HG02763 (cell line): Measurements from ENCODE around the gene NUP62.
"Not testable (repeated sequence)": the region's sequence is repeated elsewhere in the genome, so short reads cannot be mapped to it uniquely, and the experiment has no call there.

Experiments used
- ATAC-seq: cut with Tn5 transposase; IDR thresholded peaks from one replicate; pipeline ENCODE4 v1.9.1; 2021; ENCODE audit warnings: mild to moderate bottlenecking, moderate library complexity; ENCODE audit not compliant: unreplicated experiment

Gene NUP62

GRCh38 chr19:49927526-49928264 lies 1.6 kb downstream of the NUP62 start:
- ATAC-seq = no peak

DNA sequence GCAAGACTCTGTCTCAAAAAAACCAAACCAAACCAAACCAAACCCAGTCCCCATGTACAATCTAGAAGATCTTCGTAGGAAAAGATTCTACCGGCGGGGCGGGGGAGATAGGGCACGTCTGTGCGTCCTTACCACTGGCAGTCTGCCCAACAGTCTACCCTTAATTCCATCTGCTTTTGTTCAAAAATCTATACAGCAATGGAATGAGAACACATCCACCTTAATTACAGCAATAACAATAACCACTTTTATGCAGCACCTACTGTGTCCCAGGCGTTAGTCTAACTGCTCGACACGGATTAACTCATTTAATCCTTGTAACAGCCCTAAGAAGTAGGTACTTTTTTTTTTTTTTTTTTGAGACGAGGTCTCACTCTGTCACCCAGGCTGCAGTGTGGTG lies 2.8 kb downstream of the NUP62 start:
- no peak for ATAC-seq

GRCh38 chr19:49925486-49925885 lies 3.8 kb downstream of the NUP62 start:
- ATAC-seq = no peak

GRCh38 chr19:49924881-49925210 lies 4.5 kb downstream of the NUP62 start:
- not testable (repeated sequence) for ATAC-seq

DNA sequence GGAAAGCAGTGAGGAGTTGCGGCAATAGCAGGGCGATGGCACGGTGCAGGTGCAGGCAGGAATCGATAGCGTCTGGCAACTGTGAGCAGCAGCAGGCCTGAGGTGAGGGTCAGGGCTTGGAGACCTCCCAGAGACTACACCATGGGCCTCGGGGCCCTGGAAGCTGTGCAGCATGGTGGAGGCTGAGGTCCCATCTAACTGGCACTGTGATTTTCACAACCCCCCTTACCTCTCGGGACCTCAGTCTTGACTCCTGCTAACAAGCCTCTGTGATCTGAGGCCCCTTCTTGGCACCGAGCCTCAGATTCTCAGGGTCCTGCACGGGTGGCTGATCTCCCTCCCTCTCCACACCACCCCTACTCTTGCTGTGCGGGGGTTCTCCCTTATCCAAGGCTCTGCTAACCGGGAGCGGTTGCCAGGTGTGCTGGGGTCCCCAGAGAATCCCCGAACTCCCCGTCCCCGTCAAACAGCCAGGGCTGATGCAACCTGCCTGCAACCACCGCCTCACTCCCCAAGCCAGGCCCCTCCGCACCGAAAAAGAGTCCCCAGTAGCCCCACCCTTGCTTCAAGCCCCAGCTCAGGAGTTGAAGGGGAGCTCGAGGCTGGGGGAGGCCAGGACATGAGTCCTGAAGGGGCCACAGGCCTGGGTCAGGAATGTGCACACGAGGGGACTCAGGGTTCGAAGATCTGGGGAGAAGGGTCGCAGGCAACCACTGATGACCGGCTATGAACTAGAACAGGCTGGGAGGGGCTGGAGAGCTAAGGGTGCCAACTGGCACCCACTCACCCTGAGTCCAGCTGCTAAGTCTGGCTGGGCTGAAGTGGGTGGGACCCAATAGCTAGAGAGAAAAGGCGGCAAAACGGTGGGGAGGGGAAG lies 5.1 kb downstream of the NUP62 start:
- no peak for ATAC-seq

DNA sequence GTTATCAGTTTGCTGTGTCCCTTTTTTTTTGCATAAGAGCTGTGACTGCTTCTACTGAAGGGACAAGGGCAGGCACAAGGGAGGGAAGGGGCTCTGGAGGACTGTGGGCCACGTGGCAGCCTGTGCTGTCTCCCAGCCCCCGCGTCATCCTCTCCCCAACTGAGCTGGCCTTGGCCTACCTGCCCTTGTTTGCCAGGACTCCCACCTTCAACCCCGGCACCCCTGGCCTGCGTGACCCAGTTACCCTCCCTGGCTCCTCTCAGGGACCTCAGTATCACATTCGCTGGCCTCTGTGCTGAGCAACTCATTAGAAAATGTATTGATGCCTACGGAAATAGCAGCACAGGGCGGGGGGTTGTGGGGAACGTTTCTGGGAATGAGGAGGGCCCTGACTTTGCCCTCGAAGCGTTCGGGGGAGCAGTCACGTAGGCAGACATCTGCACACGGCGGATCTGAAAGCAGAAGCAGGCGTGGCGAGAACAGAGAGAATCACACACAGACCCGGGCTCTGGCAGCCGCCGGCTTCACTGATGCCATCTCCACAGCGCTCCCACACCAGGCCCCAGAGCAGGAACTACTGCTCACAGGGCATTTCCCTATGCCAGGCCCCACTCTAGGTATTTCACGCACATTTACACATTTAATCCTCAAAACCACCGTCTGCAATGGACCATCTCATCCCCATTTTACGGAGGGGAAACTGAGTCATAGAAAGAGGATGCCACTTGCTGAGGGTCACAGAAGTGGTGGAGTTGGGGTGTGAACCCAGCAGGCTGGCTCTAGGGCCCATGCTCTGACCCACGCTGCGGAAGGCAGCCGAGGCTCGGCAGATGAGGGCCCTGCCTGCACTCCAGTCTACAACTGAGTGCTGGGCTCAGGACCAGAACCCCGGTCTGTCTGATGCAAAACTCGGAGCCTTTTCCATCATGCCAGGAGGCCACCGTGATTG lies 6.0 kb downstream of the NUP62 start:
- no peak for ATAC-seq

DNA sequence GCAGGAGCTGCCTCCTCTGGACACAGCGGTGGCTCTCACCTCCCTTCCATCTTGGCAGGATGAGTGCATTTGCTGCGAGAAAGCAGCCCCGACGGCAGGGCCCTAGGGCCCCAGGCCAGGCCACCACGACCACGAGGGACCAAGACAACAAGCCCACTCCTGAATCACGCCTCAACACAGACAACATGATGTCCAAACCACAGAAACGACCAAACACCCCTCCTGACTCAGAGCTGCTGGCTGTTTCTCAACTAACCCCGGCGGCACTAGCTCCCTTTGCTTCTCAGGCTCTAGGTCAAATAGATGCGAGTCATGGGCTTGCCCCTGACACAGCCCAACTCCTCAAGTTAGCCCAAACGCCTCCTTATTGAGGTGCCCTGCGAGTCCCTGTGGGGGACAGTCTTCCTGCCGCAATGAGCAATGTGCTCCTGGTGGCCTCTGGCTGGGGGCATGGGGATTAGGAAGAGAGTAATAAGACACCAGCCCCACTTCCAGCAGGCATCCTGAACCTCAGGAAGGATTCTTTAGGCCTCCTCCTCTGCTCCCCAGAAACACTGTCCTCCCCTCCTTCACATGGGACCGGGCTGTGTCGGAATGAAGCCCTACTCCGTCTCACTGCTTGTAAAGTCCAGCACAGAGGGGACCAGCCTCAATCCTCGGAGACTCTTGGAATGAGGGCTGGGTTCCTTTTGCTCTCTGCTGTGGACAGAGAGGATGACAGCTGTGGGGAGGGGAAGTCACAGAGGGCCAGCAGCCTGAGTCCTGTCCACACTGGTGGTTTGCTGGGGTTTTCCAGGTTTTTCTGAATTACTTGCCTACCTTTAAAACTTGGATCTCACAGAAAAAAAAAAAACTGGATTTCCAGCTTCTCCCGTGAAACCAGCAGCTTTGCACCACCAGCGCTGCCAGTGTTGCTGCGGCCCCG lies 7.2 kb downstream of the NUP62 start:
- ATAC-seq = no peak

GRCh38 chr19:49920624-49921363 lies 8.5 kb downstream of the NUP62 start:
- no peak for ATAC-seq

DNA sequence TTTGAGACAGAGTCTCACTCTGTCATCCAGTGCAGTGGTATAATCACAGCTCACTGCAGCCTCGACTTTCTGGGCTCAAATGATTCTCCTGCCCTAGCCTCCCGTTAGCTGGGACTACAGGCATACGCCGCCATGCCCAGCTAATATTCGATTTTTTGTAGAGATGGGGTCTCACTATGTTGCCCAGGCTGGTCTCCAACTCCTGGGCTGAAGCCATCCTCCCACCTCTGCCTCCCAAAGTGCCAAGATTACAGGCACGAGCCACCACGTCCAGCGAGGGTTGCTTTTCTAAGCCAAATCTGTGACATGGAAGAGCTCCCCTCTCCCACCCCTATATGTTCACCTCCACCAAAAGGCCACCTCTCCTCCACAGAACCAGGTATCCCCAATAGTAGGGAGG lies 11.2 kb downstream of the NUP62 start:
- ATAC-seq = no peak

- no peak for ATAC-seq
These were observed 12.2 kb downstream of the NUP62 start for GRCh38 chr19:49916839-49917733.

DNA sequence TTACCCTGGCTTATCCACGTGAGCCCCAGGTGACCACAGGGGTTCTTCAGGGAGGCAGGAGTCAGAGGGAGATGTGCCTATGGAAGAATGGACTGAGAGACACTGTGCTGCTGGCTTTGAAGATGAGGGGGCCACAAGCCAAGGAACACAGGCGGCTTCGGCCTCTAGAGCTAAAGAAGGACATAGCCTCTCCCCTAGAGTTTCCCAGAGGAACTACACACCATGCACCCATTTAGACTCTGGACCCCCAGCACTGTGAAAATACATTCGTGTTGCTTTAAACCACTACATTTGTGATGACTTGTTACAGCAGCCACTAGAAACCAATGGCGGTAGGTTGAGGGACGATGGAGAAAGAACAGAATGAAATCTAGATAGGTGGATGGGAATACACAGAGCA lies 14.0 kb downstream of the NUP62 start:
- ATAC-seq = no peak

GRCh38 chr19:49913720-49914119 lies 15.6 kb downstream of the NUP62 start:
- ATAC-seq = no peak

DNA sequence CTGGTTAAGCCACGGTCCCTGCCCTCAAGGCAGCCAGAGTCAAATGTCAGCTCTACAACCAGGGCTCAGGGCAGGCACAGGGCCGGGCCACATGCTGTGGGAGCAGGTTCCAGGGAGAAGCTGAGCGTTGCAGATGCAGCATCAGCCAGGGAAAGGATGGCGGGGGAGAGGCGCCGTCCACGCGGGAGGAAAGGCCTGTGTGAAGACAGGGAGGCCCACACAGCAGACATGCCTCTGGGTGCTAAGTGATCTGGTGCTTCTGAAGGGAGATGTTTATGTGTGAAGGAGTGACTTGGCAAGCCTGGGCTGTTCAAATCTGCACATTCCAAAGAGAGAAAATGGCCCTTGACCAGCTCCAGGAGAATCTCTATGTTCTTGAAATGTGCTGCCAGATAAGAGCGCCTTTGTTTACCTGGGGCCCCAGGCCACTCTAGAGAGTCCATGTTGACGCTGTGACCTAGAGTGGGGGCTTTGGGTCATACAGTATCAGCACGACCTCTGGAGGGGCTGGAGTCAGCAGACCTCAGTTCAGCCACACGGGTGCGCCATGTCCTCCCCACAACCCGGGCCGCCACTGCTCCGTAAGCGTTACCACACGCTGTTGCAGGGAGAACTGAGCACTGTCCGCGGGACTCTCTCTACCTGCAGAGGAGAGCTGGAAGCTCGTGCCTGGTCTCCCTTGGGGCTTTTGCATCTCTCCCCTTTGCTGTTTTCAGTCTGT lies 16.2 kb downstream of the NUP62 start:
- no peak for ATAC-seq

DNA sequence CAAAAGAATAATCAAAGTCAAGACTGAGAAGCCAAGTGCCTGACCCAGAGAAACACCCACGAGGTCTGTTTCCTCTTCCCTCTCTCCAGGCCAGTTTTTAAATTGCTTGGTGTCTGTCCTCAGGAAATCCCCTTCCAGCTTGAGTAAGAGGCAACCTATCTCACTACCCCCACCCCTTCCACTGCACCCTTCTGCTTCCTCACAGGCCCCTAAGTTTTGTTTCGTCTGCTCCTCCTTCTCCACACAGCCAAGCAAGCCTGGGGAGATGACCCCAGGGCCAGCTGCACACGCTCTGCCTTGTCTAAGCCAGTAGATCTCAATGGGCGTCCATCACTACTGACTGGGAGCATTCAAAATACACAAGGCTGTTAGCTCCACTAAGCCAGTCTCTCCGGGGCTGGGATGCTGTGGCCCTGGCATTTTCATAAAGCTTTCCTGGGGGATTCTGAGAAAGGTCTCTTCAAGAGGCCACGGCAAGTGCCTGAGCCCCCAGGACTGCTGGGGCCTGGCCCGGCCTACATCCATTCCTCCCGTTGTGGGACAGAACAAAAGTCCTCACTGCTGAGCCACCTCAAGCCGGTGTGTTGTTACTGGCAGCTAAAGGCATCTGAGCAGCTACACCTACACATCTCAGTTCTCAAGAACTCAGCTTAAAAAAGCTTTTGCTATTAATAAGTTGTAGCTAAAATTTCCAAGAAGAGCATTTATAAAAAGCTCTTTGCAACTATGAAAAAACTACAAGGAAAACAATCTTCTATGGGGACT lies 17.7 kb downstream of the NUP62 start:
- ATAC-seq = no peak

DNA sequence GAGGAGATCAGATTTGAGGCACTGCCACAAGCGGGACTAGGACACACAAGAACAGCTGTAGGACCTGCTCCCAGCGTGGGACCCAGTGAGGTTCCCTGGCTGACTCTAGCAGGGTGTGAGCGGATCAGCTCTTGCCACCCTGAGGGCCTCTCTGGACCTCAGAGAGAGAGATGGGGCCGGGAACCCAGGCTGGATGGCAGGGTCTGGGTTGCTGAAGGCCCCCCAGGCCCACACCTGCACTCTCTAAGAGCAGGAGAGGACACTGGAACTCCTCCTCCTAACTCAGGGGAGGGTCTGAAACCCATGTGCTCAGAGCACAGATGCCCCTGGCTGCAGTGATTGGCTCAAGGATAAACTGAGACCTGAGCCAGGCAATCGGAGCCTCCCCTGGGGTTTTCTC lies 19.1 kb downstream of the NUP62 start:
- no peak for ATAC-seq

GRCh38 chr19:49908480-49909420 lies 20.6 kb downstream of the NUP62 start:
- no peak for ATAC-seq
